HEK293 (cell line): Measurements from ENCODE around the gene CASZ1.

Source experiments
- KLF10 ChIP-seq: fragments of 450-650 bp; IDR thresholded peaks from 2 replicates; pipeline ENCODE4 v1.5.1; 2018; ENCODE audit warnings: missing biosample characterization, mild to moderate bottlenecking, missing genetic modification characterization
- PBX3 ChIP-seq: sonication (generic); formaldehyde crosslinking; IDR thresholded peaks from 2 replicates; pipeline ENCODE4 v1.8.1; 2022; ENCODE audit warnings: mild to moderate bottlenecking, moderate library complexity, missing genetic modification reagents

DNA sequence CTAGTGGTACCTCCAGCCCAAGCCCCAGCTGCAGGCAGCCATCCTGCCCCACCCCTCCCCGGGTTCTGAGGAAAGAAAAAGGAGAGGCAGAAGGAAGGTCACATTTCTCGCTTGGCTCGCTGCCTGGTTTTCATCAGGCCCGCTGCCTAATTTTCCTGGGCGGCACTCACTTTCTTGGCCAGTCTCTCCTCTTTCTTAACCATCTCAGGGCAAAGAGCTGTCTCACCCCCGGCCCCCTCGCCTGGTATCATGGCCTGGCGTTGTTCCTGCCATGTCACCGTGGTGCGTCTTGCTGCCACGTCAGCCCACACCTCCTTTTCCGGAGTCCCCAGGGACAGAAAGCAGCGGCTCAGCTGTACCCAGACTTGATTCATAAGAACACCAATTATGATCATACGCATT, 26.6 kb upstream of the CASZ1 start:
- TF ChIP-seq KLF10 (tag by site-specific recombination) (no peak), PBX3 (CRISPR knock-in tag) (no peak)
